Neural progenitor cell (in vitro differentiated cells): ENCODE results near the gene LGI4. TPM values are rescaled to one million over a fixed set of nuclear protein-coding genes. Genes with fewer than 3 reads are reported as not detected.

Experiments
- DNase-seq: peaks from one replicate; pipeline ENCODE4 v3.0.0-alpha.2; 2016; ENCODE audit warnings: low spot score
- H2AFZ ChIP-seq: fragments of 200-600 bp; sonication (generic); replicated peaks from 2 replicates; pipeline ENCODE4 v1.6.1; 2016; ENCODE audit warnings: antibody characterized with exemption
- H3F3A ChIP-seq: fragments of 200-600 bp; sonication (generic); 2 replicates; pipeline ENCODE4 v1.6.1; 2016; ENCODE audit warnings: antibody characterized with exemption, low read depth
- H3K27ac ChIP-seq: fragments of 200-600 bp; sonication (generic); 2 replicates; pipeline ENCODE4 v1.5.1; 2016; ENCODE audit warnings: mild to moderate bottlenecking
- H3K27me3 ChIP-seq: fragments of 200-600 bp; sonication (generic); 2 replicates; pipeline ENCODE4 v1.6.1; 2016; ENCODE audit warnings: mild to moderate bottlenecking, moderate library complexity
- H3K36me3 ChIP-seq: fragments of 200-600 bp; sonication (generic); 2 replicates; pipeline ENCODE4 v1.5.1; 2016
- H3K4me1 ChIP-seq: fragments of 200-600 bp; sonication (generic); 2 replicates; pipeline ENCODE4 v1.6.1; 2016; ENCODE audit warnings: mixed run types
- H3K4me2 ChIP-seq: fragments of 200-600 bp; sonication (generic); 2 replicates; pipeline ENCODE4 v1.6.1; 2016
- H3K4me3 ChIP-seq: fragments of 200-600 bp; sonication (generic); 2 replicates; pipeline ENCODE4 v1.5.1; 2016
- H3K79me2 ChIP-seq: fragments of 200-600 bp; sonication (generic); 2 replicates; pipeline ENCODE4 v1.6.1; 2016; ENCODE audit warnings: low read depth
- H3K9ac ChIP-seq: fragments of 200-600 bp; sonication (generic); 2 replicates; pipeline ENCODE4 v1.6.1; 2016
- H3K9me3 ChIP-seq: fragments of 200-600 bp; sonication (generic); 2 replicates; pipeline ENCODE4 v1.5.1; 2016; ENCODE audit warnings: low read depth
- H4K20me1 ChIP-seq: fragments of 200-600 bp; sonication (generic); 2 replicates; pipeline ENCODE4 v1.6.1; 2016; ENCODE audit warnings: low read depth
- H3K27ac Mint-ChIP-seq: 3 replicates; pipeline ENCODE4 v1.8.0; 2021; ENCODE audit warnings: mixed read lengths
- H3K27me3 Mint-ChIP-seq: 2 replicates; pipeline ENCODE4 v1.8.0; 2022; ENCODE audit warnings: low read depth, mild to moderate bottlenecking, inconsistent platforms, moderate library complexity, mixed read lengths; ENCODE audit not compliant: insufficient read depth
- H3K36me3 Mint-ChIP-seq: 3 replicates; pipeline ENCODE4 v1.8.0; 2021; ENCODE audit warnings: mixed read lengths
- H3K4me1 Mint-ChIP-seq: 3 replicates; pipeline ENCODE4 v1.8.0; 2021; ENCODE audit warnings: mixed read lengths
- H3K4me3 Mint-ChIP-seq: 3 replicates; pipeline ENCODE4 v1.8.0; 2021; ENCODE audit warnings: mild to moderate bottlenecking, moderate library complexity, mixed read lengths
- H3K9me3 Mint-ChIP-seq: 3 replicates; pipeline ENCODE4 v1.8.0; 2020; ENCODE audit warnings: mixed read lengths
- CTCF ChIP-seq: fragments of 200-600 bp; sonication (generic); IDR thresholded peaks from 2 replicates; pipeline ENCODE4 v1.5.1; 2017; ENCODE audit warnings: antibody characterized with exemption, mild to moderate bottlenecking
- EZH2 ChIP-seq: fragments of 200-600 bp; sonication (generic); IDR thresholded peaks from 2 replicates; pipeline ENCODE4 v1.6.1; 2017; ENCODE audit warnings: antibody characterized with exemption, mild to moderate bottlenecking, moderate library complexity
- EZH2phosphoT487 ChIP-seq: fragments of 200-600 bp; sonication (generic); IDR thresholded peaks from 2 replicates; pipeline ENCODE4 v1.6.1; 2017; ENCODE audit warnings: antibody characterized with exemption
- total RNA-seq: library from RNA; depleted of rRNA; stranded (reverse); fragments of >200 nt; gene quantifications from 2 replicates; pipeline ENCODE4 v1.2.3, GENCODE V29; 2015; ENCODE audit warnings: low replicate concordance

LGI4 gene
- total RNA-seq, 1 donor from 2014 or later: not detected

DNA sequence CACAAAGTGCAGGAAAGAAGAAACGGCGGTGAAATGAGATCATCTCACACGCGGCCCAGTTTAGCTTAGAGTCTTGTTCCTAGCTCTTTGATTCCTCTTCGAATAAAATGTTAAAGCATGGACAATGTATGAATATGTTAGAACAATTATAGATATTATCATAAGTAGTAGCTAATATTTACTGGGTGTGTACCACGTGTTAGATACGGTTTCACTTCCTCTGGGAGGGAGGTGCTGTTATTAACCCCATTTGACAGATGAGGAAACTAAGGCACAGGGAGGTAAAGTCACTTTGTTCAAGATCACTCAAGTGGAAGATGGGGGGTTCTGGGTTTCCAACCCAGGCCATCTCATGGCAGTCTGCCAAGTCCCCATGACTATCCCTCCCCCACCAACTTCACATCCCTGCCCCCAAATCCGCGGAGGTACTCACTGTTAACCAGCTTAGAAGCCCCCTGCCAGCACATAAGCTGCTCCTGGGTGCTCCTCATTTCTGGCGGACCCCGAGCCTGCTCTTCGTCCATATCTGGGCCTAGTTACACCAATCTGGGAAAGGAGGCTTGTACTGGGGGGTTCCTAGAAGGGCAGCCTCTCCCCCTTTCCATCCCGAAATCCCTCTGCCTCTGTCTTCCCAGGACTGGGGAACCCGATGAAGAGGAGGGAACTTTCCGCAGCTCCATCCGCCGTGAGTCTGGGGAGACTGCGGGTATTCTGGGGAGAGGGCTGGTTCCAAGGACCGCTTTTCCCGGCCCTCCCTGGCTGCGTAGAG lies 7.2 kb upstream of the LGI4 start:
- Mint-ChIP-seq H3K27me3 (peaks cover 35% of the 10 kb centered on the region), H3K27ac (no peak overlapping the region), H3K4me1 (peaks cover 53% of the 10 kb centered on the region), H3K4me3 (peak overlapping the region; percentile 77), H3K9me3 (peaks cover 3% of the 10 kb centered on the region), H3K36me3 (no peaks in the 10 kb centered on the region)
- Histone ChIP-seq H3K27me3 (peaks cover 58% of the 10 kb centered on the region), H3K4me2 (peak overlapping the region; percentile 93), H3K9ac (no peak overlapping the region), H3F3A (peaks cover 39% of the 10 kb centered on the region), H2AFZ (peak overlapping the region; percentile 97), H3K4me1 (peaks cover 38% of the 10 kb centered on the region), H3K79me2 (no peaks in the 10 kb centered on the region), H3K4me3 (peak overlapping the region; percentile 59), H3K27ac (no peak overlapping the region), H4K20me1 (peaks cover 3% of the 10 kb centered on the region), H3K9me3 (no peaks in the 10 kb centered on the region), H3K36me3 (no peaks in the 10 kb centered on the region)
- DNase-seq: peak; percentile 56
- TF ChIP-seq EZH2: no peak
- TF ChIP-seq EZH2phosphoT487: no peak
- TF ChIP-seq CTCF: no peak

- Histone ChIP-seq H3K4me1 (peaks cover 38% of the 10 kb centered on the region), H3K27me3 (peaks cover 58% of the 10 kb centered on the region), H3K4me3 (peak overlapping the region; percentile 13), H3F3A (peaks cover 39% of the 10 kb centered on the region), H3K36me3 (no peaks in the 10 kb centered on the region), H4K20me1 (peaks cover 3% of the 10 kb centered on the region), H3K9ac (no peak overlapping the region), H3K9me3 (no peaks in the 10 kb centered on the region), H3K27ac (no peak overlapping the region), H2AFZ (no peak overlapping the region), H3K79me2 (no peaks in the 10 kb centered on the region), H3K4me2 (peak overlapping the region; percentile 61)
- H3K27me3 Mint-ChIP-seq: peaks cover 35% of the 10 kb centered on the region
- peaks cover 3% of the 10 kb centered on the region for H3K9me3 Mint-ChIP-seq
- peak; percentile 96 for DNase-seq
- H3K4me3 Mint-ChIP-seq: peak overlapping the region; percentile 77
- H3K4me1 Mint-ChIP-seq: peaks cover 54% of the 10 kb centered on the region
- no peak overlapping the region for H3K27ac Mint-ChIP-seq
- no peak for TF ChIP-seq EZH2
- TF ChIP-seq CTCF: peak; percentile 55
- H3K36me3 Mint-ChIP-seq: no peaks in the 10 kb centered on the region
Measured at GRCh38 chr19:35140962-35141836, 6.3 kb upstream of the LGI4 start.

- peak overlapping the region; percentile 1 for H3K27ac Mint-ChIP-seq
- H3K9me3 Mint-ChIP-seq: peaks cover 3% of the 10 kb centered on the region
- H3F3A ChIP-seq: peaks cover 44% of the 10 kb centered on the region
- H3K9ac ChIP-seq: no peak overlapping the region
- no peak for DNase-seq
- no peaks in the 10 kb centered on the region for H3K36me3 Mint-ChIP-seq
- peaks cover 53% of the 10 kb centered on the region for H3K27me3 ChIP-seq
- no peak overlapping the region for H2AFZ ChIP-seq
- H3K4me3 Mint-ChIP-seq: peak overlapping the region; percentile 75
- no peak for TF ChIP-seq EZH2phosphoT487
- no peak for TF ChIP-seq CTCF
- TF ChIP-seq EZH2: no peak
- H3K4me3 ChIP-seq: no peak overlapping the region
- H3K9me3 ChIP-seq: no peaks in the 10 kb centered on the region
- H3K36me3 ChIP-seq: no peaks in the 10 kb centered on the region
- no peak overlapping the region for H3K27ac ChIP-seq
- peaks cover 38% of the 10 kb centered on the region for H3K4me1 ChIP-seq
- H4K20me1 ChIP-seq: peaks cover 3% of the 10 kb centered on the region
- no peaks in the 10 kb centered on the region for H3K79me2 ChIP-seq
- H3K4me2 ChIP-seq: peak overlapping the region; percentile 61
- H3K27me3 Mint-ChIP-seq: peaks cover 35% of the 10 kb centered on the region
- peaks cover 60% of the 10 kb centered on the region for H3K4me1 Mint-ChIP-seq
Measured at GRCh38 chr19:35140207-35140961, 5.5 kb upstream of the LGI4 start.
